Endothelial cell of umbilical vein (primary cell): ENCODE data around the gene LAMA4. TPM values are rescaled to one million over a fixed set of nuclear protein-coding genes. Genes with fewer than 3 reads are reported as not detected.

Experiments
- BruUV-seq: library from RNA; stranded (reverse); fragments of 400-500 nt; replicated peaks from 2 replicates; lab custom pipeline; 2021; lab: Mats Ljungman, UMichigan
- CTCF ChIA-PET: fragments of 300-600, 350-600 bp; sonication (Branson Sonifier 250); formaldehyde crosslinking; loops from one replicate; lab custom pipeline; 2021; ENCODE audit warnings: antibody characterized with exemption, inconsistent platforms; lab: Charles Lee
- POLR2A ChIA-PET: fragments of 300-600, 350-600 bp; sonication (Branson Sonifier 250); formaldehyde crosslinking; loops from one replicate; lab custom pipeline; 2021; ENCODE audit warnings: antibody characterized with exemption, inconsistent platforms; lab: Charles Lee
- DNase-seq: peaks from one replicate; pipeline ENCODE4 v3.0.0-alpha.2; 2011; ENCODE audit warnings: low read depth, low spot score
- FAIRE-seq: peaks from 2 replicates; lab custom pipeline; 2011; peaks lifted over from hg19 to GRCh38; lab: Jason Lieb, UNC
- H2AFZ ChIP-seq: 2 replicates; pipeline ENCODE4 v1.6.0; 2012; ENCODE audit warnings: low read depth, low read length, control low read depth, inconsistent platforms
- H3K27ac ChIP-seq: 2 replicates; pipeline ENCODE4 v1.5.1; 2011; ENCODE audit warnings: low read depth, mild to moderate bottlenecking, control low read depth, low read length, moderate library complexity; ENCODE audit not compliant: insufficient read depth
- H3K27me3 ChIP-seq, 2 experiments: 2 replicates each; pipeline versions ENCODE4 v1.6.0 to v1.6.1; 2011; ENCODE audit warnings: low read length in 2 of 2, mixed read lengths in 1 of 2; ENCODE audit not compliant: control insufficient read depth in 2 of 2, insufficient read depth in 2 of 2
- H3K36me3 ChIP-seq, 2 experiments: 2 replicates in 1 of 2; 3 replicates in 1 of 2; pipeline ENCODE4 v1.5.1; 2011; ENCODE audit warnings: low read length in 2 of 2, mild to moderate bottlenecking in 1 of 2, moderate library complexity in 1 of 2; ENCODE audit not compliant: control insufficient read depth in 2 of 2, insufficient read depth in 2 of 2; ENCODE audit errors: extremely low read depth in 1 of 2
- H3K4me1 ChIP-seq: 3 replicates; pipeline ENCODE4 v1.5.1; 2011; ENCODE audit warnings: mild to moderate bottlenecking, low read length; ENCODE audit not compliant: control insufficient read depth, insufficient read depth; ENCODE audit errors: extremely low read depth
- H3K4me2 ChIP-seq: 2 replicates; pipeline ENCODE4 v1.6.1; 2011; ENCODE audit warnings: low read length, control low read depth, mixed read lengths; ENCODE audit not compliant: insufficient read depth
- H3K4me3 ChIP-seq, 3 experiments: fragments of 200-600 bp in 1 of 3; sonication (generic), shearing (Covaris generic) in 1 of 3; replicated peaks in 1 of 3; 2 replicates each; pipeline ENCODE4 v1.5.1; 2011 to 2016; ENCODE audit warnings: control low read depth in 3 of 3, low read length in 3 of 3, mild to moderate bottlenecking in 2 of 3, inconsistent platforms in 1 of 3, low read depth in 1 of 3, moderate library complexity in 1 of 3; ENCODE audit not compliant: insufficient read depth in 1 of 3
- H3K79me2 ChIP-seq: 2 replicates; pipeline ENCODE4 v1.6.0; 2012; ENCODE audit warnings: low read length, inconsistent platforms; ENCODE audit not compliant: control insufficient read depth, insufficient read depth
- H3K9ac ChIP-seq: replicated peaks from 2 replicates; pipeline ENCODE3; 2011; ENCODE audit warnings: low read length, control low read depth; ENCODE audit not compliant: insufficient read depth; ENCODE audit errors: extremely low read depth
- H3K9me1 ChIP-seq: replicated peaks from 3 replicates; pipeline ENCODE4 v1.6.0; 2011; ENCODE audit warnings: mild to moderate bottlenecking, low read length; ENCODE audit not compliant: control insufficient read depth, insufficient read depth; ENCODE audit errors: extremely low read depth
- H3K9me3 ChIP-seq: replicated peaks from 2 replicates; pipeline ENCODE4 v1.5.1; 2012; ENCODE audit warnings: low read length, inconsistent platforms; ENCODE audit not compliant: control insufficient read depth, insufficient read depth
- H4K20me1 ChIP-seq: replicated peaks from 2 replicates; pipeline ENCODE3; 2011; ENCODE audit warnings: mild to moderate bottlenecking, low read length; ENCODE audit not compliant: control insufficient read depth, insufficient read depth; ENCODE audit errors: extremely low read depth
- EZH2 ChIP-seq: IDR thresholded peaks from 2 replicates; pipeline ENCODE4 v1.6.1; 2012; ENCODE audit warnings: borderline replicate concordance, low read depth, mild to moderate bottlenecking, moderate library complexity, low read length, inconsistent platforms; ENCODE audit not compliant: severe bottlenecking
- FOS ChIP-seq: IDR thresholded peaks from 2 replicates; pipeline ENCODE4 v1.6.1; 2011; ENCODE audit warnings: mild to moderate bottlenecking, low read length, moderate library complexity, borderline replicate concordance; ENCODE audit not compliant: insufficient read depth
- GATA2 ChIP-seq: IDR thresholded peaks from 2 replicates; pipeline ENCODE4 v1.7.0; 2011; ENCODE audit warnings: low read depth, mild to moderate bottlenecking, moderate library complexity, mixed read lengths, low read length; ENCODE audit not compliant: insufficient read length, insufficient read depth
- POLR2A ChIP-seq: IDR thresholded peaks from 2 replicates; pipeline ENCODE4 v1.6.1; 2012; ENCODE audit warnings: low read depth, mild to moderate bottlenecking, control low read depth, low read length
- dilution Hi-C: fragments of 300-500 bp; cut with MboI; formaldehyde crosslinking; loops from one replicate; pipeline ENCODE4 v1.15.0; 2019; ENCODE audit warnings: low sequenced_read_pairs; ENCODE audit not compliant: extremely low pct_ligation_motif_present
- intact Hi-C: fragments of 100-400 bp; cut with micrococcal nuclease; formaldehyde crosslinking; loops from one replicate; pipeline ENCODE4 v1.10.0; 2022
- polyA plus RNA-seq, 4 experiments: library from polyadenylated mRNA; depleted of rRNA in 3 of 4; stranded (reverse) in 3 of 4; unstranded in 1 of 4; fragments of >200 nt; gene quantifications; 2 replicates each; pipeline versions ENCODE4 v1.2.1 to v1.2.3, GENCODE V29; 2011 to 2012; ENCODE audit warnings: missing spikeins in 1 of 4
- total RNA-seq: library from RNA; stranded (reverse); gene quantifications from 2 replicates; pipeline ENCODE4 v1.2.3, GENCODE V29; 2021
- TF ChIP-seq, protein P1 (sequence below): IDR thresholded peaks from 2 replicates; pipeline ENCODE4 v1.6.1; 2011; ENCODE audit not compliant: insufficient read depth, insufficient read length
- TF ChIP-seq, protein P2 (sequence below), 2 donors: IDR thresholded peaks; 1 replicate in 1 of 2; 2 replicates in 1 of 2; pipeline ENCODE4 v1.5.1; 2011; ENCODE audit warnings: low read length in 2 of 2, mild to moderate bottlenecking in 2 of 2, moderate library complexity in 2 of 2, control low read depth in 1 of 2, inconsistent platforms in 1 of 2, low read depth in 1 of 2; ENCODE audit not compliant: insufficient read depth in 1 of 2; ENCODE audit errors: extremely low read depth in 1 of 2

Gene LAMA4
- total and polyA plus RNA-seq, 2 donors (not counting 3 experiments of a cell fraction or from before 2014, with no cell fraction given), result 384 to 629 TPM

DNA sequence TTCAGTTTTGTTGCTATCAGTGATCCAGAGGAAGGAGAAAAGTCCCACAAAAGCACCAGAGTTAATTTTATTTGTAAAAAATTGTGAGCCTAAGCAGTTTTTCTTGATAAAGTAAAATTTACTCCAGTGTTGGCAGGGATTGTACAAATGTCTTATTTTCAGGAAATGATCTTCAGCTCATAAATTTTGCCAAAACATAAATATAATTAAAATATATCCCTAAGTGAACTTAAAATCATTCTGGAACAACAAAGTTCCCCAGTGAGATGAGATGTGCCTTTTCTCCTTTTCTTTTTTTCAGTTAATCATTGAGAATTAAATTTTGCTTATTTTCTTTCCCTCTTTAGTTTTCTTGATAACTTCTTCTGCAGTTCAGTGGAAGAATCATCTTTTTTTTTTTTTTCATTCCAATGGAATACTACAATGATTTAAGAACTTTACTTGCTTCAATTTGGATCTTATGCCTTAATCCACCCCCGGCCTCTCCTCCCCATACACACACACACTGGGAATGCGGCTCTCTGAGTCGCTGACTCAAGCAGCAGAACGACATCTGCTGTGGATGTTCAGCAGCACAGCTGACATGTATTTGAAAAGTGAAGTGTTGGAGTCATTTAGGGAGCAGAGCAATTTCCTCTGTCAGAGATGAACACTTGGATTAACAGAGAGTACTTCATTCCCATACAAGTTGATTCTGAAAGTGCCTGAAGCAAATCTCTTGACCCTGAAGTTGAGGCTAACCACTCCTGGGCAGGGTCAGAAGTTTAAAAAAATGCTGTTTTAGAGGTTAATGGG is 27.7 kb upstream of the LAMA4 start:
- H3K27ac ChIP-seq, result no peak overlapping the region
- no TSS peak for BruUV-seq
- H3K4me3 ChIP-seq, result no peak overlapping the region
- CTCF ChIA-PET, result interaction anchor here (0.6 to 2.6 kb wide), 16 partner anchors 9 to 148 kb away, joined by 3 to 36 read pairs (median 5); partner anchors contain the start of gene LAMA4
- no peaks in the 10 kb centered on the region for H3K27me3 ChIP-seq
- TF ChIP-seq, protein P1, sequence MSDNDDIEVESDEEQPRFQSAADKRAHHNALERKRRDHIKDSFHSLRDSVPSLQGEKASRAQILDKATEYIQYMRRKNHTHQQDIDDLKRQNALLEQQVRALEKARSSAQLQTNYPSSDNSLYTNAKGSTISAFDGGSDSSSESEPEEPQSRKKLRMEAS, result no peak
- no peak for TF ChIP-seq POLR2A
- TF ChIP-seq EZH2, result no peak
- peak; percentile 4 for TF ChIP-seq FOS
- TF ChIP-seq GATA2, result no peak
- TF ChIP-seq, protein P2, sequence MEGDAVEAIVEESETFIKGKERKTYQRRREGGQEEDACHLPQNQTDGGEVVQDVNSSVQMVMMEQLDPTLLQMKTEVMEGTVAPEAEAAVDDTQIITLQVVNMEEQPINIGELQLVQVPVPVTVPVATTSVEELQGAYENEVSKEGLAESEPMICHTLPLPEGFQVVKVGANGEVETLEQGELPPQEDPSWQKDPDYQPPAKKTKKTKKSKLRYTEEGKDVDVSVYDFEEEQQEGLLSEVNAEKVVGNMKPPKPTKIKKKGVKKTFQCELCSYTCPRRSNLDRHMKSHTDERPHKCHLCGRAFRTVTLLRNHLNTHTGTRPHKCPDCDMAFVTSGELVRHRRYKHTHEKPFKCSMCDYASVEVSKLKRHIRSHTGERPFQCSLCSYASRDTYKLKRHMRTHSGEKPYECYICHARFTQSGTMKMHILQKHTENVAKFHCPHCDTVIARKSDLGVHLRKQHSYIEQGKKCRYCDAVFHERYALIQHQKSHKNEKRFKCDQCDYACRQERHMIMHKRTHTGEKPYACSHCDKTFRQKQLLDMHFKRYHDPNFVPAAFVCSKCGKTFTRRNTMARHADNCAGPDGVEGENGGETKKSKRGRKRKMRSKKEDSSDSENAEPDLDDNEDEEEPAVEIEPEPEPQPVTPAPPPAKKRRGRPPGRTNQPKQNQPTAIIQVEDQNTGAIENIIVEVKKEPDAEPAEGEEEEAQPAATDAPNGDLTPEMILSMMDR (IDR thresholded peaks at IDR 0.05; ENCODE audit: extremely low read depth in 1 of 2, insufficient read depth in 1 of 2, low read depth in 1 of 2, low read length in 2 of 2), result peak; percentile 19 to 33
- H3K9me3 ChIP-seq, result no peaks in the 10 kb centered on the region
- peak; percentile 85 for FAIRE-seq
- peak; percentile 72 for DNase-seq
- H3K9me1 ChIP-seq, result no peaks in the 10 kb centered on the region
- no peaks in the 10 kb centered on the region for H3K36me3 ChIP-seq
- intact Hi-C loops (no loop called here), dilution Hi-C loops (no loop called here)
- POLR2A ChIA-PET, result no interaction called here
- H3K79me2 ChIP-seq, result no peaks in the 10 kb centered on the region
- no peak overlapping the region for H3K9ac ChIP-seq
- no peak overlapping the region for H3K4me2 ChIP-seq
- H2AFZ ChIP-seq, result peak overlapping the region; percentile 64
- peaks cover 17% of the 10 kb centered on the region for H3K4me1 ChIP-seq
- no peaks in the 10 kb centered on the region for H4K20me1 ChIP-seq
